CD4-positive, alpha-beta T cell (primary cell): ENCODE results near the gene THOC7. TPM values are rescaled to one million over a fixed set of nuclear protein-coding genes. Genes with fewer than 3 reads are reported as not detected.
A peak's percentile ranks its signal among the peaks of the same experiment; 100 is the strongest.

Source experiments
- ATAC-seq: fragments of 200-7000 bp; cut with Tn5 transposase; one replicate; pipeline ENCODE4 v1.10.0; 2022; ENCODE audit warnings: mild to moderate bottlenecking; ENCODE audit not compliant: poor library complexity
- CTCF ChIA-PET: fragments of 350-600 bp; sonication (Branson Sonifier 250); formaldehyde crosslinking; loops from one replicate; lab custom pipeline; 2021; ENCODE audit warnings: antibody characterized with exemption, inconsistent platforms; lab: Charles Lee
- POLR2A ChIA-PET: fragments of 350-600 bp; sonication (Branson Sonifier 250); formaldehyde crosslinking; loops from one replicate; lab custom pipeline; 2021; ENCODE audit warnings: antibody characterized with exemption, inconsistent platforms; lab: Charles Lee
- DNase-seq, 14 experiments: peaks; one replicate each; pipeline ENCODE4 v3.0.0-alpha.2; 2013 to 2020; ENCODE audit warnings: mixed read lengths in 2 of 14
- H3K27ac ChIP-seq, 2 donors: one replicate each; pipeline versions ENCODE4 v1.5.1 to v1.7.0; 2013; ENCODE audit warnings: low read length in 2 of 2, low read depth in 1 of 2, mild to moderate bottlenecking in 1 of 2
- H3K27me3 ChIP-seq, 2 experiments: 1 replicate in 1 of 2; 2 replicates in 1 of 2; pipeline versions ENCODE4 v1.6.1 to v1.7.0; 2013; ENCODE audit warnings: low read length in 2 of 2, control low read depth in 1 of 2, mild to moderate bottlenecking in 1 of 2, moderate library complexity in 1 of 2; ENCODE audit not compliant: insufficient read depth in 2 of 2, control insufficient read depth in 1 of 2
- H3K36me3 ChIP-seq: one replicate; pipeline ENCODE4 v1.6.1; 2013; ENCODE audit warnings: low read length, control low read depth; ENCODE audit not compliant: insufficient read depth
- H3K4me1 ChIP-seq: one replicate; pipeline ENCODE4 v1.6.1; 2013; ENCODE audit warnings: low read length, control low read depth; ENCODE audit not compliant: insufficient read depth
- H3K4me3 ChIP-seq: one replicate; pipeline ENCODE4 v1.5.1; 2013; ENCODE audit warnings: mild to moderate bottlenecking, low read length, moderate library complexity
- H3K9me3 ChIP-seq, 2 experiments: 1 replicate in 1 of 2; 2 replicates in 1 of 2; pipeline versions ENCODE4 v1.6.1 to v1.7.0; 2013; ENCODE audit warnings: low read length in 2 of 2, mild to moderate bottlenecking in 2 of 2, control low read depth in 1 of 2, moderate library complexity in 1 of 2; ENCODE audit not compliant: control insufficient read depth in 1 of 2, insufficient read depth in 1 of 2
- H3K27ac Mint-ChIP-seq: one replicate; pipeline ENCODE4 v1.8.0; 2020; ENCODE audit warnings: mixed read lengths
- H3K27me3 Mint-ChIP-seq: one replicate; pipeline ENCODE4 v1.8.0; 2021; ENCODE audit warnings: mixed read lengths
- H3K36me3 Mint-ChIP-seq: one replicate; pipeline ENCODE4 v1.8.0; 2021; ENCODE audit warnings: low read depth, mixed read lengths
- H3K4me1 Mint-ChIP-seq: one replicate; pipeline ENCODE4 v1.8.0; 2021; ENCODE audit warnings: low read depth, mixed read lengths
- H3K4me3 Mint-ChIP-seq: one replicate; pipeline ENCODE4 v1.8.0; 2020; ENCODE audit warnings: mild to moderate bottlenecking, mixed read lengths
- H3K9me3 Mint-ChIP-seq: one replicate; pipeline ENCODE4 v1.8.0; 2020; ENCODE audit warnings: mixed read lengths
- CTCF ChIP-seq: fragments of 200-600 bp; IDR thresholded peaks from one replicate; pipeline ENCODE4 v1.8.0; 2022; ENCODE audit warnings: antibody characterized with exemption, mild to moderate bottlenecking
- intact Hi-C, 2 experiments: fragments of 100-400 bp; cut with DNase I in 1 of 2; cut with micrococcal nuclease in 1 of 2; formaldehyde crosslinking; loops; one replicate each; pipeline versions ENCODE4 v1.15.1 to v1.9.0; 2023 to 2025; cut with DNase I, micrococcal nuclease
- polyA plus RNA-seq, 2 donors: library from polyadenylated mRNA; unstranded; fragments of 120-200 nt; gene quantifications; one replicate each; pipeline ENCODE4 v1.2.1, GENCODE V29; 2013
- total RNA-seq, 174 experiments: library from RNA in 2 of 174; stranded (reverse) in 2 of 174; gene quantifications; one replicate each; pipeline ENCODE4 v1.2.3 and lab custom pipeline; 2021 to 2026

The THOC7 gene
- total RNA-seq (10 to 100 TPM; 21.6 to 23.7 TPM), total RNA-seq (lab: John Stamatoyannopoulos, UW) (13.5 to 55.5 (median 22.8) reads per million in 172 experiments)
- polyA plus RNA-seq (2013, experiment 1 of 2): 54.6 TPM
- 56.7 TPM for polyA plus RNA-seq (2013, experiment 2 of 2)

GRCh38 chr3:63863150-63864007 is at the start of gene THOC7, which contains the start of gene ATXN7:
THOC7 (minus strand) TSS chr3:63863805; CDS start chr3:63863790, 15 bp downstream.
ATXN7 (plus strand) TSS chr3:63863867; CDS start chr3:63912599, 48,732 bp downstream.
- POLR2A ChIA-PET: interaction anchor here (1.0 to 2.9 kb wide), 6 partner anchors 14 to 160 kb away, joined by 5 to 20 read pairs (median 7); partner anchors contain the start of genes PSMD6 and SCAANT1
- no peaks in the 10 kb centered on the region for H3K27me3 ChIP-seq
- Mint-ChIP-seq H3K4me3 (peak within 1 kb of the TSS; percentile 89), H3K36me3 (peaks cover 24% of the 10 kb centered on the region), H3K27me3 (no peaks in the 10 kb centered on the region), H3K27ac (peak within 1 kb of the TSS; percentile 86), H3K4me1 (peaks cover 73% of the 10 kb centered on the region), H3K9me3 (no peaks in the 10 kb centered on the region)
- intact Hi-C loops: loop anchor here (1.0 to 5.0 kb wide), 5 partner anchors 48 to 159 kb away; partner anchors contain the start of genes PSMD6 (in 2 of the 2) and SCAANT1 (in 1 of the 2)
- peak within 1 kb of the TSS; percentile 85 for H3K4me3 ChIP-seq
- no peaks in the 10 kb centered on the region for H3K9me3 ChIP-seq
- H3K36me3 ChIP-seq: no peaks in the 10 kb centered on the region
- CTCF ChIA-PET: no interaction called here
- DNase-seq (peak; percentile 55 to 89 (median 68)), ATAC-seq (peak; percentile 84)
- peak within 1 kb of the TSS in 1 of 2 donors; percentile 50 for H3K27ac ChIP-seq
- peaks cover 34% of the 10 kb centered on the region for H3K4me1 ChIP-seq
- TF ChIP-seq CTCF: no peak

- POLR2A ChIA-PET: interaction anchor here (0.6 to 3.6 kb wide), 7 partner anchors 10 to 110 kb away, joined by 3 to 43 read pairs (median 8); partner anchors contain the start of genes ATXN7, PSMD6 and THOC7
- peaks cover 13% of the 10 kb centered on the region for H3K36me3 ChIP-seq
- intact Hi-C loops: loop anchor here (2.0 to 5.0 kb wide), 5 partner anchors 42 to 110 kb away; partner anchors contain the start of genes PSMD6 (in 2 of the 2), ATXN7 (in 1 of the 2) and THOC7 (in 1 of the 2)
- Mint-ChIP-seq H3K4me1 (peaks cover 43% of the 10 kb centered on the region), H3K36me3 (peaks cover 54% of the 10 kb centered on the region), H3K27me3 (no peaks in the 10 kb centered on the region), H3K9me3 (no peaks in the 10 kb centered on the region), H3K27ac (peak overlapping the region; percentile 90), H3K4me3 (peak overlapping the region; percentile 91)
- ATAC-seq (peak; percentile 26), DNase-seq (peak; percentile 15 to 80 (median 44))
- peak overlapping the region; percentile 64 for H3K4me3 ChIP-seq
- no peak for TF ChIP-seq CTCF
- H3K27ac ChIP-seq: peak overlapping the region; percentile 17 to 63
- H3K4me1 ChIP-seq: peaks cover 24% of the 10 kb centered on the region
- no peaks in the 10 kb centered on the region for H3K9me3 ChIP-seq
- CTCF ChIA-PET: no interaction called here
- H3K27me3 ChIP-seq: no peaks in the 10 kb centered on the region
Observed at GRCh38 chr3:63912768-63913588, 49.4 kb upstream of the THOC7 start.
